ENCODE data around the gene OR10G8. TPM values are rescaled to one million over a fixed set of nuclear protein-coding genes. Genes with fewer than 3 reads are reported as not detected.

The OR10G8 gene
- total RNA-seq, 1 experiment from 2014 or later = not detected

- intact Hi-C loops (cut with micrococcal nuclease) = no loop called here
- POLR2A ChIA-PET = no interaction called here
- CTCF ChIA-PET = no interaction called here
- no peaks in the 10 kb centered on the region for H3K79me2 ChIP-seq (ENCODE audit: insufficient read depth, low read length)
- no peaks in the 10 kb centered on the region for H4K20me1 ChIP-seq (ENCODE audit: insufficient read depth)
- H2AFZ ChIP-seq (ENCODE audit: low read depth, low read length, poor library complexity, severe bottlenecking) = no peak within 1 kb of the TSS
- BruUV-seq (replicated peaks) = no TSS peak
- no peak for DNase-seq (ENCODE audit: low read depth, low spot score)
- H3K4me3 ChIP-seq (replicated peaks in 1 of 2; ENCODE audit: low read depth in 1 of 2, low read length in 2 of 2) = no peak within 1 kb of the TSS
- H3K9ac ChIP-seq (ENCODE audit: low read length) = no peak within 1 kb of the TSS
- ATAC-seq = no peak
- TF ChIP-seq SRF (IDR thresholded peaks at IDR 0.05; ENCODE audit: low read depth) (no peak), FOSL1 (IDR thresholded peaks at IDR 0.05; ENCODE audit: low read depth) (no peak), YY1 (IDR thresholded peaks at IDR 0.05; ENCODE audit: extremely low read depth, insufficient replicate concordance, low read depth, low read length) (no peak)
- RAD21 ChIA-PET (ENCODE audit: low non-redundant PET in 1 of 2, low total read pairs in 2 of 2, uncharacterized antibody in 2 of 2, unreplicated experiment in 2 of 2) = no interaction called here
- no peak within 1 kb of the TSS for H3K27ac ChIP-seq (ENCODE audit: low read depth, low read length)
- H3K4me1 ChIP-seq (ENCODE audit: control insufficient read depth in 1 of 2, insufficient read depth in 2 of 2, low read length in 2 of 2) = no peaks in the 10 kb centered on the region
- H3K9me2 ChIP-seq (ENCODE audit: insufficient read depth) = no peaks in the 10 kb centered on the region
- H3K4me2 ChIP-seq (ENCODE audit: low read length) = no peak within 1 kb of the TSS
- H3K27me3 ChIP-seq (ENCODE audit: insufficient read depth, low read length) = no peaks in the 10 kb centered on the region; the same call in 1 of the 2 replicates
- H3K9me3 ChIP-seq (ENCODE audit: control insufficient read depth in 1 of 2, insufficient read depth in 1 of 2, low read depth in 1 of 2, low read length in 2 of 2) = no peaks in the 10 kb centered on the region
- no peaks in the 10 kb centered on the region for H3K36me3 ChIP-seq (ENCODE audit: control insufficient read depth in 1 of 2, insufficient read depth in 2 of 2, low read length in 2 of 2)
Measured at GRCh38 chr11:124041254-124041653, 14.7 kb downstream of the OR10G8 start, which contains the start of gene OR10G7. TSS of gene OR10G7 (minus strand) at chr11:124041325. CDS start at chr11:124039001, 2,324 bp downstream.

DNA sequence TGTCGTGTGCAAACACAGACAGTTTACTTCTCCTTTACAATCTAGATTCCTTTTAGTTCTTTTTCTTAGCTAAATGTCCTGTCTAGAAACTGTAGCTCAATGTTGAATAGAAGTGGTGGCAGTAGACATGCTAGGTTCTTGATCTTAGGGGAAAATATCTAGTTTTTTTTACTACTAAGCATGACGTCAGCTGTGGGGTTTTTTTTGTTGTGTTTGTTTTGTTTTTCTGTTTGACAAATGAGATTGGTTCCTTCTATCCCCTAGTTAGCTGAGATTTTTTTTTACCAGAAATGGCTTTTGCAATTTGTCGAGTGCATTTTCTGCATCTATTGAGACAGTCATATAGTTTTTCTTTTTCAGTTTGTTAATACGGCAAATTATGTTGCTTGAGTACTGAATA, 16.8 kb downstream of the OR10G8 start:
- POLR2A ChIA-PET = no interaction called here
- CTCF ChIA-PET = no interaction called here
- Histone ChIP-seq H3K4me3 (replicated peaks in 1 of 2; ENCODE audit: low read depth in 1 of 2, low read length in 2 of 2) (no peak overlapping the region), H3K27ac (ENCODE audit: low read depth, low read length) (no peak overlapping the region), H3K9me3 (ENCODE audit: control insufficient read depth in 1 of 2, insufficient read depth in 1 of 2, low read depth in 1 of 2, low read length in 2 of 2) (no peaks in the 10 kb centered on the region), H3K9ac (ENCODE audit: low read length) (no peak overlapping the region), H3K79me2 (ENCODE audit: insufficient read depth, low read length) (no peaks in the 10 kb centered on the region), H4K20me1 (ENCODE audit: insufficient read depth) (no peaks in the 10 kb centered on the region), H3K4me2 (ENCODE audit: low read length) (no peak overlapping the region), H2AFZ (ENCODE audit: low read depth, low read length, poor library complexity, severe bottlenecking) (no peak overlapping the region), H3K27me3 (ENCODE audit: insufficient read depth, low read length) (peaks cover 5% of the 10 kb centered on the region; the same call in 1 of the 2 replicates), H3K9me2 (ENCODE audit: insufficient read depth) (no peaks in the 10 kb centered on the region), H3K4me1 (ENCODE audit: control insufficient read depth in 1 of 2, insufficient read depth in 2 of 2, low read length in 2 of 2) (no peaks in the 10 kb centered on the region), H3K36me3 (ENCODE audit: control insufficient read depth in 1 of 2, insufficient read depth in 2 of 2, low read length in 2 of 2) (no peaks in the 10 kb centered on the region)
- BruUV-seq (replicated peaks) = no TSS peak
- ATAC-seq = no peak
- intact Hi-C loops (cut with micrococcal nuclease) = no loop called here
- RAD21 ChIA-PET (ENCODE audit: low non-redundant PET in 1 of 2, low total read pairs in 2 of 2, uncharacterized antibody in 2 of 2, unreplicated experiment in 2 of 2) = no interaction called here
- DNase-seq (ENCODE audit: low read depth, low spot score) = no peak
- TF ChIP-seq ELF1 (IDR thresholded peaks at IDR 0.05; ENCODE audit: borderline replicate concordance, low read depth) (no peak), ZNF274 (IDR thresholded peaks at IDR 0.05; ENCODE audit: low read depth, low read length) (no peak), EGR1 (IDR thresholded peaks at IDR 0.05; ENCODE audit: low read depth) (no peak), EZH2 (IDR thresholded peaks at IDR 0.05) (no peak), JUND (IDR thresholded peaks at IDR 0.05) (no peak), SRF (IDR thresholded peaks at IDR 0.05; ENCODE audit: low read depth) (no peak), SIN3A (IDR thresholded peaks at IDR 0.05; ENCODE audit: low read depth) (no peak), CBX3 (IDR thresholded peaks at IDR 0.05; ENCODE audit: low read depth) (no peak), EZH2phosphoT487 (IDR thresholded peaks at IDR 0.05; ENCODE audit: borderline replicate concordance) (no peak), POLR2A (IDR thresholded peaks at IDR 0.05; ENCODE audit: borderline replicate concordance, extremely low read depth, insufficient read depth, insufficient read length) (no peak), RAD21 (IDR thresholded peaks at IDR 0.05; ENCODE audit: low read depth) (no peak), CEBPB (IDR thresholded peaks at IDR 0.05; ENCODE audit: low read depth) (no peak), POLR2AphosphoS5 (IDR thresholded peaks at IDR 0.05; ENCODE audit: low read depth, low read length) (no peak), FOSL1 (IDR thresholded peaks at IDR 0.05; ENCODE audit: low read depth) (no peak)
